GM19238 (cell line): ENCODE measurements around the gene ADAMTSL1.

Experiments
- DNase-seq: peaks from one replicate; pipeline ENCODE4 v3.0.0; 2011; ENCODE audit warnings: low spot score; ENCODE audit not compliant: insufficient read length

ADAMTSL1 gene

GRCh38 chr9:18699764-18700163, 225.8 kb downstream of the ADAMTSL1 start:
- no peak for DNase-seq

- no peak for DNase-seq
Observed at GRCh38 chr9:18700714-18701113, 226.8 kb downstream of the ADAMTSL1 start.

- DNase-seq = no peak
Observed at GRCh38 chr9:18703151-18703900, 229.4 kb downstream of the ADAMTSL1 start.

- no peak for DNase-seq
Observed at GRCh38 chr9:18703901-18704379, 230.0 kb downstream of the ADAMTSL1 start.

GRCh38 chr9:18705796-18706392, 231.9 kb downstream of the ADAMTSL1 start:
- DNase-seq = no peak

- DNase-seq = no peak
Observed at GRCh38 chr9:18706648-18707047, 232.7 kb downstream of the ADAMTSL1 start.

- DNase-seq = no peak
Observed at GRCh38 chr9:18707061-18707461, 233.1 kb downstream of the ADAMTSL1 start.

- no peak for DNase-seq
Observed at GRCh38 chr9:18707489-18708205, 233.7 kb downstream of the ADAMTSL1 start.

- no peak for DNase-seq
Observed at GRCh38 chr9:18708429-18708828, 234.5 kb downstream of the ADAMTSL1 start.

- DNase-seq = no peak
Observed at GRCh38 chr9:18710065-18710464, 236.1 kb downstream of the ADAMTSL1 start.

- no peak for DNase-seq
Observed at GRCh38 chr9:18717759-18718158, 243.8 kb downstream of the ADAMTSL1 start.

GRCh38 chr9:18718393-18718792, 244.4 kb downstream of the ADAMTSL1 start:
- no peak for DNase-seq

GRCh38 chr9:18718932-18719331, 245.0 kb downstream of the ADAMTSL1 start:
- no peak for DNase-seq

- no peak for DNase-seq
Observed at GRCh38 chr9:18720691-18721090, 246.7 kb downstream of the ADAMTSL1 start.

GRCh38 chr9:18721267-18721994, 247.5 kb downstream of the ADAMTSL1 start:
- no peak for DNase-seq

GRCh38 chr9:18721995-18722310, 248.0 kb downstream of the ADAMTSL1 start:
- DNase-seq = no peak

GRCh38 chr9:18722882-18723281, 248.9 kb downstream of the ADAMTSL1 start:
- DNase-seq = no peak

- no peak for DNase-seq
Observed at GRCh38 chr9:18723366-18723765, 249.4 kb downstream of the ADAMTSL1 start.

- DNase-seq = no peak
Observed at GRCh38 chr9:18726546-18726945, 252.6 kb downstream of the ADAMTSL1 start.

- no peak for DNase-seq
Observed at GRCh38 chr9:18727904-18728303, 254.0 kb downstream of the ADAMTSL1 start.

GRCh38 chr9:18728642-18729041, 254.7 kb downstream of the ADAMTSL1 start:
- no peak for DNase-seq

GRCh38 chr9:18730241-18730640, 256.3 kb downstream of the ADAMTSL1 start:
- DNase-seq = no peak
